G401 (cell line): ENCODE data around the gene OR7A17. TPM values are rescaled to one million over a fixed set of nuclear protein-coding genes. Genes with fewer than 3 reads are reported as not detected.

Source experiments
- total RNA-seq: library from RNA; depleted of rRNA; stranded (reverse); fragments of >200 nt; shearing (Covaris generic); gene quantifications from 2 replicates; pipeline ENCODE4 v1.2.3, GENCODE V29; 2014; rRNA removed

The OR7A17 gene
- total RNA-seq, 1 experiment from 2014 or later = not detected

Other genes starting within 250 kb of the OR7A17 start
- gene ADGRE3, start 211.3 kb downstream of the OR7A17 start, total RNA-seq = not detected in 2 replicates
- gene ZNF333, start 196.1 kb downstream of the OR7A17 start, total RNA-seq = 8.8 and 9.8 TPM in 2 replicates
- gene ADGRE2, start 107.6 kb downstream of the OR7A17 start, total RNA-seq = not detected in 2 replicates
- not detected in 2 replicates for gene OR7A5, start 50.9 kb downstream of the OR7A17 start, total RNA-seq
- gene OR7C1, start 50.9 kb downstream of the OR7A17 start, total RNA-seq = not detected in 2 replicates
- not detected in 2 replicates for gene OR7A10, start 37.2 kb downstream of the OR7A17 start, total RNA-seq
- not detected in 2 replicates for gene OR7C2, start 55.4 kb upstream of the OR7A17 start, total RNA-seq
- 3.7 TPM in 1 of 2 replicates, not detected in the other for gene SLC1A6, start 93.7 kb upstream of the OR7A17 start, total RNA-seq
- not detected in 2 replicates for gene CASP14, start 163.3 kb upstream of the OR7A17 start, total RNA-seq
- not detected in 2 replicates for gene OR1I1, start 196.1 kb upstream of the OR7A17 start, total RNA-seq
- 43.0 and 56.5 TPM in 2 replicates for gene SYDE1, start 221.3 kb upstream of the OR7A17 start, total RNA-seq